Suprapubic skin (tissue), 3 donors: ENCODE measurements around the gene EGLN3.

ENCODE experiments used
- EP300 ChIP-seq: sonication (generic); formaldehyde crosslinking; IDR thresholded peaks from one replicate; pipeline ENCODE4 v1.6.1; 2017; ENCODE audit warnings: antibody characterized with exemption
- POLR2A ChIP-seq, 2 donors: fragments of 450-650 bp; IDR thresholded peaks; one replicate each; pipeline ENCODE4 v1.6.1; 2017; ENCODE audit warnings: antibody characterized with exemption in 2 of 2, mild to moderate bottlenecking in 2 of 2, moderate library complexity in 2 of 2
- TF ChIP-seq, protein P1 (sequence below), 2 donors: fragments of 200-600 bp in 1 of 2; fragments of 450-650 bp in 1 of 2; sonication (generic) in 1 of 2; IDR thresholded peaks; one replicate each; pipeline ENCODE4 v1.5.1; 2016 to 2019; ENCODE audit warnings: antibody characterized with exemption in 2 of 2, mild to moderate bottlenecking in 1 of 2, moderate library complexity in 1 of 2

DNA sequence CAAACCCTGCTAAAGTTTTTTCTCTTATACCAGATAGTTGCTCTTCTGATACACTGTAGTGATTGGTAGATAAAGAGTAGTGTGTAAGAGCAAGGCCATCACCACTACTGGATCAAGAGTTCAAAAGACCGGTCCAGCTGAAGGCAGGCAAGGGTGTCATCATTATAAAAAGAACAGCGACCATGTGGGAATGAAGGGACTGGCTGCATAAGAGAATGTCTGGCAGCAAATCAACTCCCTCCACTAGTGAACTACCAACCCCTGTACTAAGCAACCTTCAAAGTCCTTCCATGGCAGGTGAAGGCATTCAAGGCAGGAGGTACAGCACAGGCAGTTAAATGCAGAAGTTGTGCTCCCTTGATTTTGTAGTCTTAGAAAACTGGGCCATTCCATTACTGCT, 53.5 kb downstream of the EGLN3 start:
- TF ChIP-seq, protein P1, sequence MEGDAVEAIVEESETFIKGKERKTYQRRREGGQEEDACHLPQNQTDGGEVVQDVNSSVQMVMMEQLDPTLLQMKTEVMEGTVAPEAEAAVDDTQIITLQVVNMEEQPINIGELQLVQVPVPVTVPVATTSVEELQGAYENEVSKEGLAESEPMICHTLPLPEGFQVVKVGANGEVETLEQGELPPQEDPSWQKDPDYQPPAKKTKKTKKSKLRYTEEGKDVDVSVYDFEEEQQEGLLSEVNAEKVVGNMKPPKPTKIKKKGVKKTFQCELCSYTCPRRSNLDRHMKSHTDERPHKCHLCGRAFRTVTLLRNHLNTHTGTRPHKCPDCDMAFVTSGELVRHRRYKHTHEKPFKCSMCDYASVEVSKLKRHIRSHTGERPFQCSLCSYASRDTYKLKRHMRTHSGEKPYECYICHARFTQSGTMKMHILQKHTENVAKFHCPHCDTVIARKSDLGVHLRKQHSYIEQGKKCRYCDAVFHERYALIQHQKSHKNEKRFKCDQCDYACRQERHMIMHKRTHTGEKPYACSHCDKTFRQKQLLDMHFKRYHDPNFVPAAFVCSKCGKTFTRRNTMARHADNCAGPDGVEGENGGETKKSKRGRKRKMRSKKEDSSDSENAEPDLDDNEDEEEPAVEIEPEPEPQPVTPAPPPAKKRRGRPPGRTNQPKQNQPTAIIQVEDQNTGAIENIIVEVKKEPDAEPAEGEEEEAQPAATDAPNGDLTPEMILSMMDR (IDR thresholded peaks at IDR 0.05), result no peak
- no peak for TF ChIP-seq EP300
- no peak for TF ChIP-seq POLR2A (IDR thresholded peaks at IDR 0.05)
